HL-60/S4 treated with phorbol 12-myristate 13-acetate at 8.2 ng/mL for 4 days and 3 days (cell line): Measurements from ENCODE around the gene EZH2.

Experiments used
- in situ Hi-C: fragments of 300-500 bp; cut with MboI; formaldehyde crosslinking; loops from 2 replicates; pipeline ENCODE4 v1.15.0; 2022; ENCODE audit warnings: low sequenced_read_pairs

Gene EZH2

GRCh38 chr7:148858489-148858888 is 25.6 kb downstream of the EZH2 start:
- in situ Hi-C loops = no loop called here

GRCh38 chr7:148856891-148857290 is 27.2 kb downstream of the EZH2 start:
- in situ Hi-C loops = no loop called here

- in situ Hi-C loops = no loop called here
These were observed 27.6 kb downstream of the EZH2 start for GRCh38 chr7:148856578-148856881.

- in situ Hi-C loops = no loop called here
These were observed 29.1 kb downstream of the EZH2 start for GRCh38 chr7:148854983-148855382.

GRCh38 chr7:148852272-148852671 is 31.8 kb downstream of the EZH2 start:
- in situ Hi-C loops = no loop called here

GRCh38 chr7:148850564-148850963 is 33.5 kb downstream of the EZH2 start:
- in situ Hi-C loops = no loop called here

- in situ Hi-C loops = no loop called here
These were observed 34.5 kb downstream of the EZH2 start for GRCh38 chr7:148849393-148850098.

- in situ Hi-C loops = no loop called here
These were observed 36.0 kb downstream of the EZH2 start for GRCh38 chr7:148847815-148848734.

GRCh38 chr7:148838905-148839304 is 45.2 kb downstream of the EZH2 start:
- in situ Hi-C loops = no loop called here

GRCh38 chr7:148835854-148836253 is 48.2 kb downstream of the EZH2 start:
- in situ Hi-C loops = no loop called here

- in situ Hi-C loops = no loop called here
These were observed 49.5 kb downstream of the EZH2 start for GRCh38 chr7:148834605-148835004.

GRCh38 chr7:148831782-148832181 is 52.3 kb downstream of the EZH2 start:
- in situ Hi-C loops = no loop called here

GRCh38 chr7:148830897-148831692 is 53.0 kb downstream of the EZH2 start:
- in situ Hi-C loops = no loop called here

GRCh38 chr7:148828965-148829364 is 55.1 kb downstream of the EZH2 start:
- in situ Hi-C loops = no loop called here

GRCh38 chr7:148825338-148825737 is 58.8 kb downstream of the EZH2 start:
- in situ Hi-C loops = no loop called here

- in situ Hi-C loops = no loop called here
These were observed 59.2 kb downstream of the EZH2 start for GRCh38 chr7:148824864-148825263.

GRCh38 chr7:148821422-148821821 is 62.7 kb downstream of the EZH2 start:
- in situ Hi-C loops = no loop called here

- in situ Hi-C loops = no loop called here
These were observed 64.3 kb downstream of the EZH2 start for GRCh38 chr7:148819697-148820360.

GRCh38 chr7:148815612-148816011 is 68.5 kb downstream of the EZH2 start:
- in situ Hi-C loops = no loop called here

- in situ Hi-C loops = no loop called here
These were observed 69.0 kb downstream of the EZH2 start for GRCh38 chr7:148814922-148815559.
